Thymus (tissue), 11 donors: ENCODE data around the gene PCDHA13. TPM values are rescaled to one million over a fixed set of nuclear protein-coding genes. Genes with fewer than 3 reads are reported as not detected.
A peak's percentile ranks its signal among the peaks of the same experiment; 100 is the strongest.

Experiments
- DNase-seq, 9 donors: peaks; one replicate each; pipeline ENCODE4 v3.0.0-alpha.2; 2013; ENCODE audit warnings: low spot score in 9 of 9, low read depth in 6 of 9, missing footprints in 1 of 9
- H3K27ac ChIP-seq, 2 donors: one replicate each; pipeline ENCODE4 v1.5.1; 2013; ENCODE audit warnings: control low read depth in 1 of 2, low read depth in 1 of 2, low read length in 1 of 2, mild to moderate bottlenecking in 1 of 2, moderate library complexity in 1 of 2
- H3K27me3 ChIP-seq, 2 donors: one replicate each; pipeline ENCODE4 v1.5.1; 2013; ENCODE audit warnings: low read length in 1 of 2; ENCODE audit not compliant: control insufficient read depth in 2 of 2, insufficient read depth in 1 of 2
- H3K36me3 ChIP-seq, 2 donors: one replicate each; pipeline ENCODE4 v1.5.1; 2013; ENCODE audit warnings: low read length in 1 of 2, mild to moderate bottlenecking in 1 of 2, moderate library complexity in 1 of 2; ENCODE audit not compliant: control insufficient read depth in 2 of 2, insufficient read depth in 2 of 2
- H3K4me1 ChIP-seq, 2 donors: one replicate each; pipeline ENCODE4 v1.5.1; 2013; ENCODE audit warnings: low read length in 2 of 2; ENCODE audit not compliant: control insufficient read depth in 2 of 2, insufficient read depth in 2 of 2
- H3K4me3 ChIP-seq, 2 donors: one replicate each; pipeline ENCODE4 v1.5.1; 2013; ENCODE audit warnings: low read length in 2 of 2, control low read depth in 1 of 2, mild to moderate bottlenecking in 1 of 2
- H3K9me3 ChIP-seq, 2 donors: one replicate each; pipeline ENCODE4 v1.5.1; 2013; ENCODE audit warnings: low read length in 1 of 2, mild to moderate bottlenecking in 1 of 2; ENCODE audit not compliant: control insufficient read depth in 2 of 2, insufficient read depth in 1 of 2
- WGBS: extraction: QIAGEN DNeasy Blood & Tissue Kit; methylation state at CpG from one replicate; pipeline ENCODE4 v1.1.7; 2013; 5-methylcytosine and 5-hydroxymethylcytosine counted together
- polyA plus RNA-seq: library from polyadenylated mRNA; stranded (reverse); fragments of 200-250 nt; gene quantifications from one replicate; pipeline ENCODE4 v1.2.3, GENCODE V29; 2013
- total RNA-seq: library from RNA; stranded (reverse); fragments of 120-200 nt; gene quantifications from one replicate; pipeline ENCODE4 v1.2.4, GENCODE V29; 2013
- donor health status: healthy.

The PCDHA13 gene
- total and polyA plus RNA-seq, 2 donors, result under 0.01 TPM

DNA sequence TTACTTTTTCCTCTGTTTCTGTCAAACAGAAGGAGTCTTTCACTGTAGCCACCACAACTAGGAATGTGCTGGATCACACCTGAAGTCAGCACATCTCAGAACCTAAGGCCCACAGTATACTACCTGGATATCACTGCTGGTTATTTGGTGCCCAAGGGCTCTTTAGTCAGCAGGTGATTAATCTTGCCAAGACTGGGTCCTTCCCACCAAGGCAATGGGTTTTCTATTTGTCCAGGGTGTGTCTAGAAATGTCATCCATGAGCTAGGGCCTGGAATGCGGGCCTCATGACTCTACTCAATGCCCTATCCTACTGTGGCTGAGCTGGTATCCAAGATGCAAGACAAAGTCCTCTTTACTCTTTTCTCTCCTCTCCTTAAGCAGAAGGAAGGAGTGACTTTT lies 34.4 kb downstream of the PCDHA13 start:
- peaks cover 0 to 8% of the 10 kb centered on the region in 2 donors for H3K9me3 ChIP-seq
- no peak for DNase-seq
- no peaks in the 10 kb centered on the region for H3K36me3 ChIP-seq
- H3K4me3 ChIP-seq, result no peak overlapping the region
- no peak overlapping the region for H3K27ac ChIP-seq
- H3K27me3 ChIP-seq, result no peaks in the 10 kb centered on the region
- H3K4me1 ChIP-seq, result no peaks in the 10 kb centered on the region
- WGBS, result 95% methylated on average over 1 of the region's 1 CpG

GRCh38 chr5:140923601-140924000 lies 41.7 kb downstream of the PCDHA13 start:
- Histone ChIP-seq H3K27me3 (peaks cover 23 to 35% of the 10 kb centered on the region in 2 donors), H3K36me3 (no peaks in the 10 kb centered on the region), H3K9me3 (peaks cover 0 to 2% of the 10 kb centered on the region in 2 donors), H3K4me3 (no peak overlapping the region), H3K4me1 (peaks cover 0 to 4% of the 10 kb centered on the region in 2 donors), H3K27ac (no peak overlapping the region)
- no peak for DNase-seq
- 61% methylated on average over 4 of the region's 4 CpGs for WGBS

DNA sequence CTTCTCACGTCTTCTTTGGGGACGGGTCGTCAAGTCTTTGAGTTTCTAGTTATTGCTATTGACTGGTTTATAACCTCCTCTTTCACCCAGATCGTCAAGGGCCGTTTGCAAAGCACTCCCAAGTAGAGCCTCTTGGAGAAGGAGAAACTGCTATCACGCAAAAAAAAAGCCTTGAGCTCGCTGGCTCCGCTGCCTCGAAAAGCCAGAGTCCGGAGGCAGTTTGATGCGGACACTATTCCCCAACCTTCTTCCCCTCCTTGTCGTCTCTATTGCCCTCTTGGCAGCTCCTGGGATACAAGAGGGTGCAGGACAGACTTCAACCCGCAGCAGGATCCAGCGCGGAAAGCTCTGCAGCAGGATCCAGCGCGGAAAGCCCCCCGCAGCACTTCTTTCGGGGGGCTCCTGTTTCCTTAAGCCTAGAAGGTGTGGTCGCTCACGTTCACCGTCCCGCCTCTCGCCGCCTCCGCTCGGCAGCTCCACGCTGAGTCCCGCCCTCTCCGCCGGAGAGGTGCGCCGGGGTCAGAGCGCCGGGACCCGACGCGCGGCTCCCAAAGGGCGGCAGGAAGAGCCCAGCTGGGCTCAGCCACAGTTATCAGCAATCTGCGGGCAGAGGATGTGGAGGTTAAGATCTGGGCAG lies 44.0 kb downstream of the PCDHA13 start, which contains the start of gene PCDHAC1:
Gene PCDHAC1, plus strand, starts transcription at position 494 of the 637 bp plus-strand sequence. CDS start 594 bp downstream, outside the sequence.
- no peak for DNase-seq
- peaks cover 23 to 36% of the 10 kb centered on the region in 2 donors for H3K27me3 ChIP-seq
- WGBS, result 7% methylated on average over 41 of the region's 41 CpGs
- H3K9me3 ChIP-seq, result peaks cover 0 to 2% of the 10 kb centered on the region in 2 donors
- H3K4me1 ChIP-seq, result peaks cover 0 to 4% of the 10 kb centered on the region in 2 donors
- H3K4me3 ChIP-seq, result no peak within 1 kb of the TSS
- H3K27ac ChIP-seq, result no peak within 1 kb of the TSS
- H3K36me3 ChIP-seq, result no peaks in the 10 kb centered on the region

- Histone ChIP-seq H3K27me3 (peaks cover 23 to 36% of the 10 kb centered on the region in 2 donors), H3K9me3 (peaks cover 0 to 2% of the 10 kb centered on the region in 2 donors), H3K4me3 (no peak overlapping the region), H3K4me1 (peaks cover 0 to 4% of the 10 kb centered on the region in 2 donors), H3K36me3 (no peaks in the 10 kb centered on the region), H3K27ac (no peak overlapping the region)
- WGBS, result 5% methylated on average over 74 of the region's 74 CpGs
- peak in 3 of 9 donors; percentile 2 to 17 (median 6) for DNase-seq
Measured at GRCh38 chr5:140926443-140927227, 44.7 kb downstream of the PCDHA13 start.

DNA sequence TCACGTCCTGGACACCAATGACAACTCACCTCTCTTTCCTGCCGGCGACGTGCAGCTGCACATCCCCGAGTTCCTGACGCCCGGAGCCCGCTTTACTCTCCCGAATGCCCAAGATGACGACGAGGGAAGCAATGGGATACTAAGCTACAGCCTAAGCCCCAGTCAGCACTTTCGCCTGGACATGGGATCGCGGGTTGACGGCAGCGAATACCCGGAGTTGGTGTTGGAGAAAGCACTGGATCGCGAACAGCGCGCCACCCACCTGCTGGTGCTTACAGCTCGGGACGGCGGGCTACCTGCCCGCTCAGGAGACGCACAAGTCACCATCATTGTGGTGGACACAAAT lies 45.3 kb downstream of the PCDHA13 start:
- DNase-seq, result no peak
- H3K27ac ChIP-seq, result no peak overlapping the region

More for the DNA sequence above, 45.3 kb downstream of the PCDHA13 start:
- H3K27me3 ChIP-seq, result peaks cover 23 to 36% of the 10 kb centered on the region in 2 donors
- H3K4me1 ChIP-seq, result peaks cover 0 to 4% of the 10 kb centered on the region in 2 donors
- no peak overlapping the region for H3K4me3 ChIP-seq
- 16% methylated on average over 26 of the region's 26 CpGs for WGBS
- no peaks in the 10 kb centered on the region for H3K36me3 ChIP-seq
- peaks cover 0 to 2% of the 10 kb centered on the region in 2 donors for H3K9me3 ChIP-seq

Other genes with a start within 250 kb of the PCDHA13 start
- gene CD14, start 248.9 kb upstream of the PCDHA13 start, total RNA-seq, result 23.7 TPM
- 48.6 TPM for gene CD14, start 248.9 kb upstream of the PCDHA13 start, polyA plus RNA-seq
- gene TMCO6, start 242.7 kb upstream of the PCDHA13 start, total RNA-seq, result 10.5 TPM
- 18.4 TPM for gene TMCO6, start 242.7 kb upstream of the PCDHA13 start, polyA plus RNA-seq
- 89.7 TPM for gene NDUFA2, start 234.5 kb upstream of the PCDHA13 start, total RNA-seq
- gene NDUFA2, start 234.5 kb upstream of the PCDHA13 start, polyA plus RNA-seq, result 193 TPM
- 139 TPM for gene IK, start 234.3 kb upstream of the PCDHA13 start, total RNA-seq
- gene IK, start 234.3 kb upstream of the PCDHA13 start, polyA plus RNA-seq, result 94.2 TPM
- 9.7 TPM for gene WDR55, start 217.2 kb upstream of the PCDHA13 start, total RNA-seq
- 24.0 TPM for gene WDR55, start 217.2 kb upstream of the PCDHA13 start, polyA plus RNA-seq
- 0.52 TPM for gene DND1, start 208.5 kb upstream of the PCDHA13 start, total RNA-seq
- gene DND1, start 208.5 kb upstream of the PCDHA13 start, polyA plus RNA-seq, result 5.0 TPM
- 45.4 TPM for gene HARS1, start 190.8 kb upstream of the PCDHA13 start, total RNA-seq
- gene HARS1, start 190.8 kb upstream of the PCDHA13 start, polyA plus RNA-seq, result 58.8 TPM
- 23.4 TPM for gene HARS2, start 190.7 kb upstream of the PCDHA13 start, total RNA-seq
- gene HARS2, start 190.7 kb upstream of the PCDHA13 start, polyA plus RNA-seq, result 32.6 TPM
- 104 TPM for gene ZMAT2, start 181.7 kb upstream of the PCDHA13 start, total RNA-seq
- gene ZMAT2, start 181.7 kb upstream of the PCDHA13 start, polyA plus RNA-seq, result 75.1 TPM
- not detected for gene PCDHA1, start 96.0 kb upstream of the PCDHA13 start, total RNA-seq
- not detected for gene PCDHA1, start 96.0 kb upstream of the PCDHA13 start, polyA plus RNA-seq
- not detected for gene PCDHA2, start 87.3 kb upstream of the PCDHA13 start, total RNA-seq
- gene PCDHA2, start 87.3 kb upstream of the PCDHA13 start, polyA plus RNA-seq, result 0.02 TPM
- under 0.01 TPM for gene PCDHA3, start 81.1 kb upstream of the PCDHA13 start, total RNA-seq
- gene PCDHA3, start 81.1 kb upstream of the PCDHA13 start, polyA plus RNA-seq, result 0.07 TPM
- gene PCDHA4, start 75.1 kb upstream of the PCDHA13 start, total RNA-seq, result 0.05 TPM
- 0.05 TPM for gene PCDHA4, start 75.1 kb upstream of the PCDHA13 start, polyA plus RNA-seq
- gene PCDHA5, start 60.5 kb upstream of the PCDHA13 start, total RNA-seq, result not detected
- gene PCDHA5, start 60.5 kb upstream of the PCDHA13 start, polyA plus RNA-seq, result 0.02 TPM
- gene PCDHA6, start 54.2 kb upstream of the PCDHA13 start, total RNA-seq, result 0.05 TPM
- 0.05 TPM for gene PCDHA6, start 54.2 kb upstream of the PCDHA13 start, polyA plus RNA-seq
- under 0.01 TPM for gene PCDHA7, start 47.9 kb upstream of the PCDHA13 start, total RNA-seq
- 0.02 TPM for gene PCDHA7, start 47.9 kb upstream of the PCDHA13 start, polyA plus RNA-seq
- gene PCDHA8, start 40.9 kb upstream of the PCDHA13 start, total RNA-seq, result not detected
- gene PCDHA8, start 40.9 kb upstream of the PCDHA13 start, polyA plus RNA-seq, result 0.02 TPM
- not detected for gene PCDHA9, start 33.7 kb upstream of the PCDHA13 start, total RNA-seq
- not detected for gene PCDHA9, start 33.7 kb upstream of the PCDHA13 start, polyA plus RNA-seq
- under 0.01 TPM for gene PCDHA10, start 26.2 kb upstream of the PCDHA13 start, total RNA-seq
- 0.02 TPM for gene PCDHA10, start 26.2 kb upstream of the PCDHA13 start, polyA plus RNA-seq
- 0.05 TPM for gene PCDHA11, start 13.2 kb upstream of the PCDHA13 start, total RNA-seq
- gene PCDHA11, start 13.2 kb upstream of the PCDHA13 start, polyA plus RNA-seq, result under 0.01 TPM
- gene PCDHA12, start 6.8 kb upstream of the PCDHA13 start, total RNA-seq, result under 0.01 TPM
- gene PCDHA12, start 6.8 kb upstream of the PCDHA13 start, polyA plus RNA-seq, result not detected
- gene PCDHAC1, start 44.2 kb downstream of the PCDHA13 start, total RNA-seq, result 0.05 TPM
- gene PCDHAC1, start 44.2 kb downstream of the PCDHA13 start, polyA plus RNA-seq, result 0.02 TPM
- gene PCDHAC2, start 84.4 kb downstream of the PCDHA13 start, total RNA-seq, result 0.38 TPM
- 0.02 TPM for gene PCDHAC2, start 84.4 kb downstream of the PCDHA13 start, polyA plus RNA-seq
- 0.05 TPM for gene PCDHB1, start 169.2 kb downstream of the PCDHA13 start, total RNA-seq
- 0.02 TPM for gene PCDHB1, start 169.2 kb downstream of the PCDHA13 start, polyA plus RNA-seq
- gene PCDHB2, start 212.5 kb downstream of the PCDHA13 start, total RNA-seq, result 0.24 TPM
- gene PCDHB2, start 212.5 kb downstream of the PCDHA13 start, polyA plus RNA-seq, result 0.39 TPM
- 0.09 TPM for gene PCDHB3, start 218.3 kb downstream of the PCDHA13 start, total RNA-seq
- 0.11 TPM for gene PCDHB3, start 218.3 kb downstream of the PCDHA13 start, polyA plus RNA-seq
- 0.09 TPM for gene PCDHB4, start 239.7 kb downstream of the PCDHA13 start, total RNA-seq
- 0.34 TPM for gene PCDHB4, start 239.7 kb downstream of the PCDHA13 start, polyA plus RNA-seq